Calu3 (cell line): ENCODE results near the gene TKFC. TPM values are rescaled to one million over a fixed set of nuclear protein-coding genes. Genes with fewer than 3 reads are reported as not detected.

Experiments
- BruUV-seq: library from RNA; stranded (reverse); fragments of 400-500 nt; replicated peaks from 2 replicates; lab custom pipeline; 2021; lab: Mats Ljungman, UMichigan
- CTCF ChIA-PET: fragments of 300-600 bp; sonication (Branson Sonifier 250); formaldehyde crosslinking; loops from one replicate; lab custom pipeline; 2022; ENCODE audit warnings: antibody characterized with exemption; lab: Charles Lee
- DNase-seq: peaks from one replicate; pipeline ENCODE4 v3.0.0; 2022
- H3K27ac Mint-ChIP-seq: one replicate; pipeline ENCODE4 v1.8.0; 2022; ENCODE audit warnings: mixed read lengths; ENCODE audit not compliant: unreplicated experiment
- H3K27me3 Mint-ChIP-seq: one replicate; pipeline ENCODE4 v1.8.0; 2022; ENCODE audit warnings: mixed read lengths; ENCODE audit not compliant: unreplicated experiment
- H3K36me3 Mint-ChIP-seq: one replicate; pipeline ENCODE4 v1.8.0; 2022; ENCODE audit warnings: mild to moderate bottlenecking, moderate library complexity, mixed read lengths; ENCODE audit not compliant: insufficient read depth, unreplicated experiment
- H3K4me1 Mint-ChIP-seq: one replicate; pipeline ENCODE4 v1.8.0; 2022; ENCODE audit warnings: mild to moderate bottlenecking, low read depth, mixed read lengths; ENCODE audit not compliant: unreplicated experiment
- H3K4me3 Mint-ChIP-seq: one replicate; pipeline ENCODE4 v1.8.0; 2022; ENCODE audit warnings: mild to moderate bottlenecking, low read depth, moderate library complexity, mixed read lengths; ENCODE audit not compliant: unreplicated experiment
- H3K9me3 Mint-ChIP-seq: one replicate; pipeline ENCODE4 v1.8.0; 2022; ENCODE audit warnings: low read depth, mixed read lengths; ENCODE audit not compliant: unreplicated experiment
- intact Hi-C: fragments of 100-400 bp; cut with micrococcal nuclease; formaldehyde crosslinking; loops from one replicate; pipeline ENCODE4 v1.10.0; 2022; ENCODE audit not compliant: unreplicated experiment
- total RNA-seq: library from RNA; stranded (reverse); gene quantifications from 2 replicates; pipeline ENCODE4 v1.2.3, GENCODE V29; 2022
- TF ChIP-seq, protein P1 (sequence below): fragments of 200-600 bp; IDR thresholded peaks from one replicate; pipeline ENCODE4 v1.8.0; 2022; ENCODE audit warnings: antibody characterized with exemption; ENCODE audit not compliant: unreplicated experiment

Gene TKFC
- total RNA-seq, 1 experiment from 2014 or later = 61.1 TPM

GRCh38 chr11:61290905-61291690 is 41.9 kb upstream of the TKFC start:
- Mint-ChIP-seq H3K27ac (no peak overlapping the region), H3K4me3 (no peak overlapping the region), H3K9me3 (no peaks in the 10 kb centered on the region), H3K4me1 (no peaks in the 10 kb centered on the region), H3K27me3 (peaks cover 47% of the 10 kb centered on the region), H3K36me3 (peaks cover 24% of the 10 kb centered on the region)
- DNase-seq = peak; percentile 33
- no TSS peak for BruUV-seq
- TF ChIP-seq, protein P1, sequence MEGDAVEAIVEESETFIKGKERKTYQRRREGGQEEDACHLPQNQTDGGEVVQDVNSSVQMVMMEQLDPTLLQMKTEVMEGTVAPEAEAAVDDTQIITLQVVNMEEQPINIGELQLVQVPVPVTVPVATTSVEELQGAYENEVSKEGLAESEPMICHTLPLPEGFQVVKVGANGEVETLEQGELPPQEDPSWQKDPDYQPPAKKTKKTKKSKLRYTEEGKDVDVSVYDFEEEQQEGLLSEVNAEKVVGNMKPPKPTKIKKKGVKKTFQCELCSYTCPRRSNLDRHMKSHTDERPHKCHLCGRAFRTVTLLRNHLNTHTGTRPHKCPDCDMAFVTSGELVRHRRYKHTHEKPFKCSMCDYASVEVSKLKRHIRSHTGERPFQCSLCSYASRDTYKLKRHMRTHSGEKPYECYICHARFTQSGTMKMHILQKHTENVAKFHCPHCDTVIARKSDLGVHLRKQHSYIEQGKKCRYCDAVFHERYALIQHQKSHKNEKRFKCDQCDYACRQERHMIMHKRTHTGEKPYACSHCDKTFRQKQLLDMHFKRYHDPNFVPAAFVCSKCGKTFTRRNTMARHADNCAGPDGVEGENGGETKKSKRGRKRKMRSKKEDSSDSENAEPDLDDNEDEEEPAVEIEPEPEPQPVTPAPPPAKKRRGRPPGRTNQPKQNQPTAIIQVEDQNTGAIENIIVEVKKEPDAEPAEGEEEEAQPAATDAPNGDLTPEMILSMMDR = no peak
- CTCF ChIA-PET = interaction anchor here (0.6 to 1.0 kb wide), 2 partner anchors 13 to 19 kb away, joined by 3 to 5 read pairs; no protein-coding TSS in a partner anchor
- intact Hi-C loops = no loop called here

DNA sequence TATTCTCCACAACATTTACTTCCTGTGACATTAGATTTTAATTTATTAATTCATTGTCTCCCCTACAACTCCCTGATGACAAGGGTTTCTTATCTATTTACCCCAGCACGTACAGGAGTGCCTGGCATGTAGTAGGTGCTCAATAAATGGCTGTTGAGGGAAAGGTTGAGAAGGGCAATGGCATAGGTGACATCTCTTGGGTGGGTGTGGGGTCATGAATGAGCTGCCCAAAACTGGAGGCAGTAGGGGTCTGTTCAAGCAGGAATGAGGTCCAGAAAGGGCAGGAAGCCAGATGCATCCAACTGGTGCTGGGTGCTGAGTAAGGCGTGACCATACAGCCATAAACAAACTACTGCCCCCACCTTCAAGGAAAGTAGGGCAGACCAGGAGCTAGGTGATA is 40.7 kb upstream of the TKFC start:
- Mint-ChIP-seq H3K4me1 (no peaks in the 10 kb centered on the region), H3K9me3 (no peaks in the 10 kb centered on the region), H3K27ac (no peak overlapping the region), H3K4me3 (no peak overlapping the region), H3K36me3 (peaks cover 34% of the 10 kb centered on the region), H3K27me3 (peaks cover 42% of the 10 kb centered on the region)
- no peak for DNase-seq
- TF ChIP-seq, protein P1 = no peak
- no TSS peak for BruUV-seq
- CTCF ChIA-PET = no interaction called here
- intact Hi-C loops = no loop called here

- TF ChIP-seq, protein P1 = no peak
- H3K27me3 Mint-ChIP-seq = peaks cover 35% of the 10 kb centered on the region
- BruUV-seq = no TSS peak
- H3K4me3 Mint-ChIP-seq = peak overlapping the region; percentile 70
- DNase-seq = peak; percentile 21
- H3K27ac Mint-ChIP-seq = no peak overlapping the region
- no peaks in the 10 kb centered on the region for H3K4me1 Mint-ChIP-seq
- CTCF ChIA-PET = interaction anchor here (1.0 to 1.7 kb wide), 2 partner anchors 24 to 40 kb away, joined by 3 to 7 read pairs; no protein-coding TSS in a partner anchor
- H3K36me3 Mint-ChIP-seq = peaks cover 43% of the 10 kb centered on the region
- intact Hi-C loops = no loop called here
- no peaks in the 10 kb centered on the region for H3K9me3 Mint-ChIP-seq
These were observed 38.9 kb upstream of the TKFC start for GRCh38 chr11:61293867-61294716.

DNA sequence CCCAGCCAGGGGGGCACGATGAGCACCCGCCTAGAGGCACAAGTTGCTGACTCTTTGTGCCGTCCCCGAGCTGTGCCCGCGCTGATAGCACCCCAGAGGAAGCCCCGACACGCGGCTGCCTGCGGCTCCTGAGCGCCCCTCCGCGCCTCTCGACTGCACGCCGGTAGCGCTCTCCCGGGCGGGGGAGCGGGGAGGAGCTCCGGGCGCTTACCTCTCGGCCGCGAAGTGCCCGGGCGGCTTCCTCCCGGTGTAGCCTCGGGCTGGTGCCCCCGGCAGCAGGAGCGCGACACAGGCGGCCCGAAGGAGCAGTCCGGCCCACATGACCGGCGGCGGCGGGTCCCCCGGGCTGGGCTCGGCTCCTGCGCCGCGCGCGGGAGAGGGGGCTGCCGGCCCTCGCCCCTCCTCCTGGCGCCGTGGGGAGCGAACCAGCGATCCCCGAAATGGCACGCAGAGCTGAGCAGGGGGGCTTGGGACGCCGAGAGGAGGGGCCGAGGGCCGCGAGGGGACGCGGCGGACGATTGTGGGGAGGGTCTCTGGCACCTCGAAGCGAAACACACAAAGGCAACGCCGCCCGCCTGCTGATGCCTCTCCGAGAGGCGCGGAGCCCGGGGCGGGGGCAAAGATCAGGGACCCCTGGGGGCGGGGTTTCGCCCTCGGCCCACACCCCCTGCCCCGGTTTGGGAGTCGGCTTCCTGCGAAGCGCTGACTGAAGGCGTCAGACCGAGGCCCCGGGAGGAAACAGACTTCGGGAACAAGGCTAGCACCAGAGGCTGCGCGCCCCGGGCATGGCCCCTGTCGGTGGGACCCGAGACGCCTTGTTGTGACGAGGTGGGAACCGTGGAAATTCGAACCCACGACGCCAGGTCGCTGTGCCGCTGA is 38.1 kb upstream of the TKFC start, which contains the start of gene VWCE:
Gene VWCE, minus strand, starts transcription at position 600 of the 879 bp plus-strand sequence. Its CDS starts 279 bp downstream, at position 321.
- TF ChIP-seq, protein P1 = peak; percentile 16
- H3K4me1 Mint-ChIP-seq = no peaks in the 10 kb centered on the region
- peak; percentile 66 for DNase-seq
- intact Hi-C loops = no loop called here
- H3K27me3 Mint-ChIP-seq = peaks cover 35% of the 10 kb centered on the region
- peak within 1 kb of the TSS; percentile 70 for H3K4me3 Mint-ChIP-seq
- CTCF ChIA-PET = interaction anchor here (1.7 kb wide), 1 partner anchor 41 kb away, joined by 7 read pairs; no protein-coding TSS in a partner anchor
- H3K27ac Mint-ChIP-seq = no peak within 1 kb of the TSS
- BruUV-seq = no TSS peak
- peaks cover 43% of the 10 kb centered on the region for H3K36me3 Mint-ChIP-seq
- H3K9me3 Mint-ChIP-seq = no peaks in the 10 kb centered on the region
